ENCODE measurements around the gene TGFBR3. TPM values are rescaled to one million over a fixed set of nuclear protein-coding genes. Genes with fewer than 3 reads are reported as not detected.

The TGFBR3 gene
- total RNA-seq, 1 experiment from 2014 or later, result 1.3 TPM

DNA sequence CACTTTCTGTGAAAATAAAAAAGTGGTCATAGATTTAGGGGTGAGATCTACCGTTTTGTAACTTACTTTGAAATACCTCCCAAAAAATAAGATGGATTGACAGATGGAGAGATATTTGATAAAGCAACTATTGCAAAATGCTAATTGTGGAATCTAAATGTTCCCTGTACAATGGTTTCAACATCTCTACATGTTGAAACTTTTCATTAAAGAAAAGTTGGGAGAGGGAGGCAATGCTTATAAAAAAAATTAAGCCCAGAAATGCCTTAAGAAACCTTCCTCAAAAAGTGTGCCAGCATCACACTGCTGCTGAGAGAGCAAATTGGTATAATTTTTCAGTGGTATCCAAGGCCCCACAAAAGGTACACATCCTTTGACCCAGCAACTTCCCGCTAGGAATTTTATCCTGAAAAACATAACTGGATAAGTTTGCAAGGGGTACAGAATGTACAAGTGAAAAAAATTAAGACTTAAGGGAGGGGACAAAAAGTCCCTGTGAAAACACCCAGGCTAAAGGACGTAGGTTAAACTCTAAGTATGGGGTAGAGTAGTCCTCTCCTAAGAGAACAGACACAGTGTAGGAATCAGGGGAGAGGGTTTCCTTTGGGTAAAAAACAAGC is 84.3 kb downstream of the TGFBR3 start:
- Histone ChIP-seq H3K36me3 (no peaks in the 10 kb centered on the region), H3K27me3 (no peaks in the 10 kb centered on the region), H3K9me3 (no peaks in the 10 kb centered on the region), H3K4me3 (no peak overlapping the region)
- no peak for DNase-seq

DNA sequence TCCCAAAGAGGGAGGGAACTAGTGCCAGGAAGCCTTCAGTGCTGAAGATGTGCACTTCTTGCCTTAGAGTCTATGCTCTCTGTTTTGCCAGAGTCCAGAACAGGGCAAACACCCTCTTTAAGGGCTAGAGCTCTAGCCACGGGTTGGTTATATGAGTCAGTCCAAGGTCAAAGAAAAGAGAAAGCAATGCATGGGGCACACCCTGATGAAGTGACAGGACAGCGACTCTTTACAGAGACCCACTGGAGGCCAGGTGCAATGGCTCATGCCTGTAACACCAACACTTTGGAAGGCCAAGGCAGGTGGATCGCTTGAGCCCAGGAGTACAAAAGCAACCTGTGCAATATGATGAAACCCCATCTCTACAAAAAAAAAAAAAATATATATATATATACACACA is 86.1 kb downstream of the TGFBR3 start:
- Histone ChIP-seq H3K9me3 (no peaks in the 10 kb centered on the region), H3K36me3 (no peaks in the 10 kb centered on the region), H3K4me3 (no peak overlapping the region), H3K27me3 (no peaks in the 10 kb centered on the region)
- no peak for DNase-seq

GRCh38 chr1:91799159-91799558 is 86.8 kb downstream of the TGFBR3 start:
- Histone ChIP-seq H3K36me3 (no peaks in the 10 kb centered on the region), H3K4me3 (no peak overlapping the region), H3K27me3 (no peaks in the 10 kb centered on the region), H3K9me3 (no peaks in the 10 kb centered on the region)
- DNase-seq, result no peak

DNA sequence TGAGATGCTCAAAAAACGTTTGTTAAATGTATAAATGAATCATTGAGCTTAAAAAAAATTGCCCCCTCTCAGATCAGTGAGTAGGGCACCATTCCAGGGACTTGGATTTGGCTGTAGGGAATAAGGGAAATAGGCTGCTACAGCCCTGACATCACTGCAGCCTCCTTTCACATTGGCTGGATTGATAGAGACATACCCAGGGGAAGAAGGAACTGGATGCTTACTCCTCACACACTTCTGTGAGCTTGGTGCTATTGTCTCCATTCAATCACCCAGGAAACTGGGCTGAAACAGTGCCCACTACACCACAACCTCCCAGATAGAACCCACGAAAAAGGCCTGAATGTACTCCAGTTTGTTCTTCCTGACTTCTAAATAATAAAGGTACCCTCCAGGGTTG is 87.2 kb downstream of the TGFBR3 start:
- Histone ChIP-seq H3K9me3 (no peaks in the 10 kb centered on the region), H3K36me3 (no peaks in the 10 kb centered on the region), H3K27me3 (no peaks in the 10 kb centered on the region), H3K4me3 (no peak overlapping the region)
- no peak for DNase-seq

GRCh38 chr1:91798241-91798648 is 87.7 kb downstream of the TGFBR3 start:
- Histone ChIP-seq H3K36me3 (no peaks in the 10 kb centered on the region), H3K27me3 (no peaks in the 10 kb centered on the region), H3K9me3 (no peaks in the 10 kb centered on the region), H3K4me3 (no peak overlapping the region)
- DNase-seq, result no peak

DNA sequence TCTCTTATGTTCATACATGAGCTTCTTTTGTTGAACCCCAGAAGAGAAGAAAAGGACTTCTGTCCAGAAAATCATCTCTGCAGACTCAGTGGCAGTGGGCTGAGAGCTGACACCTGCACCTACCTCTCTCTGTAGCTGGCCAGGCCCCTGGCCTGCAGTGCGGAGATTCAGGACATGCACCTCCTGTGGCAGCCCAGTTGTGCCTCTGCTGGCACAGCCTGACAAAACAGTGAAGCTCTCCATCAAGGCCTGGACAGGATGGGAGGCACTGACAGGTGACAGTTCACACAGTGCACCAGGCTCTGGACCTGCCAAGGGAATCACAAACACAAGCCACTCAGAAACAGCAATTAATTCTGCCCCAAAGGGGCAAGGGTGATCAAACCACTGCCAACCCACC is 88.8 kb downstream of the TGFBR3 start:
- Histone ChIP-seq H3K27me3 (no peaks in the 10 kb centered on the region), H3K4me3 (no peak overlapping the region), H3K36me3 (no peaks in the 10 kb centered on the region), H3K9me3 (no peaks in the 10 kb centered on the region)
- no peak for DNase-seq

DNA sequence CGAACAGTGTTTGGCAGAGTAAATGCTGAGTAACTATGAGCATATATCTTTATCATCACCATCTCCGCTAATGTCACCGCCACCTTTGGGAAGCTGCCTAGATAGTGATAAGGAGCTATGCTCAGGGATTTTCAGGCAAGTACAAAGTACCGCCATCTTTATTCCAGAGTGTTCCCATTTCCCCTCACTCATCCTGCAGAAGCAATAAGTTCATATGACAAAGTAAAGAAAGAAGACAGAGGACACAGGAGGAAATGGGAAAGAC is 89.6 kb downstream of the TGFBR3 start:
- no peak for DNase-seq
- Histone ChIP-seq H3K4me3 (no peak overlapping the region), H3K36me3 (no peaks in the 10 kb centered on the region), H3K9me3 (no peaks in the 10 kb centered on the region), H3K27me3 (no peaks in the 10 kb centered on the region)

- H3K9me3 ChIP-seq, result no peaks in the 10 kb centered on the region
- DNase-seq, result no peak
These were observed 90.2 kb downstream of the TGFBR3 start for GRCh38 chr1:91795591-91796389.

GRCh38 chr1:91793877-91794276 is 92.1 kb downstream of the TGFBR3 start:
- no peak for DNase-seq
- H3K27me3 ChIP-seq, result no peaks in the 10 kb centered on the region
- H3K9me3 ChIP-seq, result no peaks in the 10 kb centered on the region
- no peak overlapping the region for H3K4me3 ChIP-seq
- no peaks in the 10 kb centered on the region for H3K36me3 ChIP-seq

More at GRCh38 chr1:91795591-91796389, 90.2 kb downstream of the TGFBR3 start:
- Histone ChIP-seq H3K36me3 (no peaks in the 10 kb centered on the region), H3K27me3 (no peaks in the 10 kb centered on the region), H3K4me3 (no peak overlapping the region)

DNA sequence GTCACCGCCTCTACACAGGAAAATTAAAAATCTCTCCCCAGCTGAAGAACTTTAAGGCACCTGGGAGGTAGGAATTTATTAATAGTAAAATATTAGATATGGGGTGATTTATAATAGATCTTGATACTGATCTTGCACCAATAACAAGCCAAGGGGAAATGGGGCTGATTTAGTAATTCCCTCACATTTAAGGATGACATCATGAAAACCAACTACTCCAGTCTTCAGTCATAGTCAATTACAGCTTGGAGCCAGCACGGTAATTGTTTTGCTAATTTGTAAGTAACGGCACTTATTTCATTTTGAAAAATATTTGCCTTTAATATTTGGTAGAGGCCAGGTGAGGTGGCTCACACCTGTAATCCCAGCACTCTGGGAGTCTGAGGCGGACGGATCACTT is 92.8 kb downstream of the TGFBR3 start:
- Histone ChIP-seq H3K9me3 (no peaks in the 10 kb centered on the region), H3K36me3 (no peaks in the 10 kb centered on the region), H3K27me3 (no peaks in the 10 kb centered on the region), H3K4me3 (no peak overlapping the region)
- DNase-seq, result no peak

- no peaks in the 10 kb centered on the region for H3K36me3 ChIP-seq
- DNase-seq, result no peak
These were observed 93.4 kb downstream of the TGFBR3 start for GRCh38 chr1:91792489-91793071.

GRCh38 chr1:91791691-91792488 is 94.1 kb downstream of the TGFBR3 start:
- no peak for DNase-seq
- Histone ChIP-seq H3K36me3 (no peaks in the 10 kb centered on the region), H3K27me3 (no peaks in the 10 kb centered on the region), H3K9me3 (no peaks in the 10 kb centered on the region), H3K4me3 (no peak overlapping the region)

More at GRCh38 chr1:91792489-91793071, 93.4 kb downstream of the TGFBR3 start:
- Histone ChIP-seq H3K27me3 (no peaks in the 10 kb centered on the region), H3K4me3 (no peak overlapping the region), H3K9me3 (no peaks in the 10 kb centered on the region)

DNA sequence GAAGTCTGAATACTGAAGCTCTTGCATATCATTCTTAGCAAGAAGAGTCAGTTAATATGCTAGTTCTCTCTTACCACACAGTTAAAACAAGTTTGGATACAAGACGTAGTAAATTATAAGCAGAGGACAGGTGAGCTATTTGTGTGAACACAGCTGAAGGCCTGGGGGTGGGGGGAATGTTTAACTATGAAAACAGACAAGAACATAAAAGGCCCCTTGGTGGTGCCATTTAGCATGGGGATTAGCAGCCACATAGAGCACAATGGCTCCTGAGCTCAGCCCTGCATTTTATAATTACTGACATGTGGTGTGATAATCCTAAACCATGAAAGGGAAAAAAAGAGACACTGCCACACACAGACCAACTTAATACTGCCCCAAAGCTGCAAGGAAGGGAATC is 94.8 kb downstream of the TGFBR3 start:
- no peaks in the 10 kb centered on the region for H3K9me3 ChIP-seq
- no peak overlapping the region for H3K4me3 ChIP-seq
- no peak for DNase-seq
- H3K27me3 ChIP-seq, result no peaks in the 10 kb centered on the region
- H3K36me3 ChIP-seq, result no peaks in the 10 kb centered on the region

- H3K9me3 ChIP-seq, result no peaks in the 10 kb centered on the region
- no peak for DNase-seq
- no peaks in the 10 kb centered on the region for H3K27me3 ChIP-seq
- H3K4me3 ChIP-seq, result no peak overlapping the region
- H3K36me3 ChIP-seq, result no peaks in the 10 kb centered on the region
These were observed 95.6 kb downstream of the TGFBR3 start for GRCh38 chr1:91790392-91790791.

- Histone ChIP-seq H3K4me3 (no peak overlapping the region), H3K27me3 (no peaks in the 10 kb centered on the region)
These were observed 96.5 kb downstream of the TGFBR3 start for GRCh38 chr1:91789273-91789997.

GRCh38 chr1:91787919-91788318 is 98.0 kb downstream of the TGFBR3 start:
- H3K27me3 ChIP-seq, result no peaks in the 10 kb centered on the region
- no peak for DNase-seq
- no peaks in the 10 kb centered on the region for H3K36me3 ChIP-seq
- no peak overlapping the region for H3K4me3 ChIP-seq
- no peaks in the 10 kb centered on the region for H3K9me3 ChIP-seq

More at GRCh38 chr1:91789273-91789997, 96.5 kb downstream of the TGFBR3 start:
- no peaks in the 10 kb centered on the region for H3K9me3 ChIP-seq
- H3K36me3 ChIP-seq, result no peaks in the 10 kb centered on the region
- no peak for DNase-seq

DNA sequence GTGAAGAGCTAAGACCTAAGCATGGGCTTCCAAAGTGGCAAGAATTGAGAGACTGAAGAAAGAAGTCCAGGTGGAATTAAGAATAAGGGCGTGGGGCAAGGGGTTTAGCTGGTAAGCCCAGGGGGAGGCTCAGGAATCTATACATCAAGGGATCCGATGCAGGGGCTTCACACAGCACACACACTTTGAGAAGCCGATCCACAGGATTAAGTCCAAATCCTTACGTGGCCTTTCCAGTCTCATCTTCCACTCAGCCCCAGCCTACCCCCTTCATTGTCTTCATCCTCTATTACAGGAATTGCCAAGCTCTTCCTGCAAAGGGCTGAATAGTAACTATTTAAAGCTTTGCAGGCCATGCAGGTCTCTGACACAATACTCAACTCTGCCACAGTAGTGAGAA is 101.3 kb downstream of the TGFBR3 start:
- no peak for DNase-seq
- no peaks in the 10 kb centered on the region for H3K9me3 ChIP-seq
- H3K4me3 ChIP-seq, result no peak overlapping the region
- H3K27me3 ChIP-seq, result no peaks in the 10 kb centered on the region
- H3K36me3 ChIP-seq, result no peaks in the 10 kb centered on the region
